Inflammatory macrophage treated with lipopolysaccharide for 1 hour (primary cell): ENCODE results near the gene COL23A1.

Source experiments
- DNase-seq, 2 donors: peaks; one replicate each; pipeline ENCODE4 v3.0.0-alpha.2; 2020 to 2022

COL23A1 gene

GRCh38 chr5:178553517-178553916 is 36.7 kb downstream of the COL23A1 start:
- no peak for DNase-seq

GRCh38 chr5:178551468-178551867 is 38.7 kb downstream of the COL23A1 start:
- DNase-seq = no peak

GRCh38 chr5:178551059-178551458 is 39.1 kb downstream of the COL23A1 start:
- DNase-seq = peak in 1 of 2 donors; percentile 56

GRCh38 chr5:178548746-178549145 is 41.4 kb downstream of the COL23A1 start:
- no peak for DNase-seq

GRCh38 chr5:178547753-178548415 is 42.3 kb downstream of the COL23A1 start:
- DNase-seq = no peak

- DNase-seq = no peak
Measured at GRCh38 chr5:178547052-178547666, 43.0 kb downstream of the COL23A1 start.

GRCh38 chr5:178546675-178547033 is 43.5 kb downstream of the COL23A1 start:
- no peak for DNase-seq

GRCh38 chr5:178545941-178546674 is 44.1 kb downstream of the COL23A1 start:
- no peak for DNase-seq

GRCh38 chr5:178545176-178545575 is 45.0 kb downstream of the COL23A1 start:
- no peak for DNase-seq

GRCh38 chr5:178544166-178544834 is 45.9 kb downstream of the COL23A1 start:
- DNase-seq = no peak

GRCh38 chr5:178542455-178542854 is 47.7 kb downstream of the COL23A1 start:
- no peak for DNase-seq

- no peak for DNase-seq
Measured at GRCh38 chr5:178540526-178540925, 49.7 kb downstream of the COL23A1 start.

GRCh38 chr5:178538741-178539229 is 51.4 kb downstream of the COL23A1 start:
- DNase-seq = no peak

- DNase-seq = no peak
Measured at GRCh38 chr5:178537467-178538371, 52.5 kb downstream of the COL23A1 start.

GRCh38 chr5:178536541-178537466 is 53.4 kb downstream of the COL23A1 start:
- DNase-seq = no peak

- peak; percentile 56 to 91 for DNase-seq
Measured at GRCh38 chr5:178535299-178536175, 54.7 kb downstream of the COL23A1 start.

GRCh38 chr5:178533136-178533535 is 57.1 kb downstream of the COL23A1 start:
- no peak for DNase-seq

- peak in 1 of 2 donors; percentile 22 for DNase-seq
Measured at GRCh38 chr5:178532666-178533065, 57.5 kb downstream of the COL23A1 start.

GRCh38 chr5:178532236-178532635 is 58.0 kb downstream of the COL23A1 start:
- DNase-seq = no peak

GRCh38 chr5:178531786-178532185 is 58.4 kb downstream of the COL23A1 start:
- no peak for DNase-seq
